DMS 273 (cell line): ENCODE measurements around the gene SPATA1.

Experiments
- DNase-seq: peaks from one replicate; lab custom pipeline; 2025; ENCODE audit not compliant: unreplicated experiment; lab: John Stamatoyannopoulos, UW

Gene SPATA1

DNA sequence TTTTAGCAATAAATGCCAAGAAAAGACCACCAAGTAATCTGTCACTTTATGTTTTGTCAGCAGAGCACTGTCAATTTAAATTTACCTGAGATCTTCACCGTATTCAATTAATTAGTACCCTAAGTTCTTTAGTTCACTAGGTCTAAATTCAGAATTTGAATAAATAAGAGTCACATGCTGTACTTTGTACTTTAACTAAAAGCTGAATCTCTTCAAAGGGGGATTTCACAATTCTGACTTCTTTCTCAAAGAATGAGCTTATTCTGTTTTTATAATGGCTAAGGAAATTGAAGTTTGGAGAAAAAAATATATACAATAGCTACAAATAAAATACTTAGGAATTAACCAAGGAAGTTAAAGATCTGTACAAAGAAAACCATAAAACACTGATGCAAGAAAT, 2.3 kb downstream of the SPATA1 start:
- DNase-seq: no peak

DNA sequence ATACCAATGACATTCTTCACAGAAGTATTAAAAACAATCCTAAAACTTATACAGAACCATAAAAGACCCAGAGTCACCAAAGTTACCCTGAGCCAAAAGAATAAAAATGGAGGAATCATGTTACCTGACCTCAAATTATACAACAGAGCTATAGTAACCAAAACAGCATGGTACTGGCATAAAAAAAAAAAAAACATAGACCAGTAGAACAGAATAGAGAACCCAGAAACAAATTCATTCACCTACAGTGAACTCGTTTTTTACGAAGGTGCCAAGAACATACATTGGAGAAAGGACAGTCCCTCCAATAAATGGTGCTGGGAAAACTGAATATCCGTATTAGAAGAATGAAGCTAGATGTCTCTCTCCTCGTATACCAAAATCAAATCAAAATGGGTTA, 2.8 kb downstream of the SPATA1 start:
- DNase-seq: no peak

DNA sequence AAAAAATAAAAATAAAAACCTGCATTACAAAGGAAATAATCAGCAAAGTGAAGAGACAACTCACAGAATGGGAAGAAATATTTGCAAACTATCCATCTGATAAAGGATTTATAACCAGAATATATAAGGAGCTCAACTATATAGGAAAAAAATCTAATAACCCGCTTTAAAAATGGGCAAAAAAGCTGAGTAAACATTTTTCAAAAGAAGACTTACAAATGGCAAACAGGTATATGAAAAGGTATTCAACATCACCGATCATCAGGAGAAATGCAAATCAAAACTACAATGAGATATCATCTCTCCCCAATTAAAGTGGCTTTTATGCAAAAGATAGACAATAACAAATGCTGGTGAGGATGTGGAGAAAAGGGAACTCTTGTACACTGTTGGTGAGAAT, 4.0 kb downstream of the SPATA1 start:
- DNase-seq: no peak

DNA sequence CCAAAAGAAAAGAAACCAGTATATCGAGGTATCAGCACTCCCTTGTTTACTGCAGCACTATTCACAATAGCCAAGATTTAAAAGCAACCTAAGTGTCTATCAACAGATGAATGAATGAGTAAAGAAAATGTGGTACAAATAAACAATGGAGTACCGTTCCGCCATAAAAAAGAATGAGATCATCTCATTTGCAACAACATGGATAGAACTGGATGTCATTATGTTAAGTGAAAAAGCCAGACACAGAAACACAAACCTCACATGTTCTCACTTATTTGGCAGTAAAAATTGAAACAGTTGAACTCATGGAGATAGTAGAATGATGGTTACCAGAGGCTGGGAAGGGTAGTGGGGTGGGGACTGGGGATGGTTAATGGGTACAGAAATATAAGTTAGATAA, 4.5 kb downstream of the SPATA1 start:
- no peak for DNase-seq

DNA sequence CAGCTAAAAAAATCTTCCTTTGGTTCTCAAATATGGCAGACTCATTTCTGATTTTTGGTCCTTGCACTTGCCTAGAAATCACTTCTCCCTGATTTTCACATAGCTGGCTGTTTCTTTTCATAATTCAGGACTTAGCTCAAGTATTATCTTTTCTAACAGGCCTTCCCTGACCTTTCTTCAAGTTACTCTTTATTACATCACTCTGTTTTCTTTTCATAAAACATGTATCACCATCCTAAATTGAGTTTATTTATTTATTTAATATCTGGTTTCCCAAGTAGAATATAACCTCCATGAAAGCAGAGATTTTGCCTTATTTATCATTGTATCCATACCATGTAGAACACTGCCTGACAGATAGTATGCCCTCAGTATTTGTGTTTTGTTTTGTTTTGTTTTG, 18.4 kb downstream of the SPATA1 start:
- DNase-seq: no peak

DNA sequence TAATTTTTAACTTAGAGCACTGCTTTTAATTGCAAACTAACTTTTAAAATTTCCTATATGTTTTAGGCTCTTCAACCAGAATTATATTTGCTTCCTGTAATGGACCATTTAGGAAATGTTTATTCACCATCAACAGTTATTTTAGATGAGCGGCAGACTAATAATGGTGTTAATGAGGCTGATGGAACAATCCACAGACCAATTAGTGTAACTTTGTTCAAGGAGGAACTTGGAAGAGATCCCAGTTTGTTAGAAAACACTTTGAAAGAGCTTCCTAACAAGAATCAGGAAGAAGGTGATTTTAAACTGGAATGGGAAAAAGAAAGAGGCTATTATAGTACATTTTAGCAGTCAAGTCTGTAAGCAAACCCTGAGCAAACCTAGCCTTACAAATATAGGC, 19.6 kb downstream of the SPATA1 start:
- DNase-seq: peak; percentile 15

DNA sequence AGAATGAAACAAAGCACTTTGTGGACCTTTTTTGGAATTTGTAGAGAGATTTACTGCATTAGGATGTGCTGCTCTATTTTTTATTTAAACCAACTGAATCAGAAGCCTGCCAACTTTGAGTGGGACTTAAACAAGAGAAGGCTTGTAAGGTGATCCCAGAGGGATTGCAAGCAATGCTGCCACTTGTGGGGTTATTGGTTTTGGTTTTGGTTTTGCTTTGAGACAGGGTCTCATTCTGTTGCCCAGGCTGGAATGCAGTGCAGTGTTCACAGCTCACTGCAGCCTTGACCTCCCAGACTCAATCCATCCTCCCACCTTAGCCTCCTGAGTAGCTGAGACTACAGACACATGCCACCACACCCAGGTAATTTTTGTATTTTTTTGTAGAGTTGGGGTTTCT, 32.4 kb downstream of the SPATA1 start:
- DNase-seq: no peak

DNA sequence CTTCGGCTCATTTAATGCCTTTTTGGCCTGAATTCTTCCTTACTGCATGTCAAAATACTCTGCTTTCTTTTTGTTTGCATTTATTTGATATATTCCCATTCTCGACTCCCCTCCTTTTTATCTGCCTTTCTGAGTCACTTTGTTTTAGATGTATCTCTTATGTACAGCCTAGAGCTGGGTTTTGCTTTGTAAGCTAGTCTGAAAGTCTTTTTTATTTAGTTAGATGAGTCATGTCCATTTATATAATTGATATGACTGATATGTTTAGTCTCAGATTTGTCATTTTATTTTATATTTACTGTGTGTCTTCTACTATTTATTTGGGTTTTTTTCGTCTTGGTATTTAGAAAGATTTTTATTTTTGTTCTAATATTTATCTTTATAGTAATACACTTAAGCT, 33.8 kb downstream of the SPATA1 start:
- no peak for DNase-seq

DNA sequence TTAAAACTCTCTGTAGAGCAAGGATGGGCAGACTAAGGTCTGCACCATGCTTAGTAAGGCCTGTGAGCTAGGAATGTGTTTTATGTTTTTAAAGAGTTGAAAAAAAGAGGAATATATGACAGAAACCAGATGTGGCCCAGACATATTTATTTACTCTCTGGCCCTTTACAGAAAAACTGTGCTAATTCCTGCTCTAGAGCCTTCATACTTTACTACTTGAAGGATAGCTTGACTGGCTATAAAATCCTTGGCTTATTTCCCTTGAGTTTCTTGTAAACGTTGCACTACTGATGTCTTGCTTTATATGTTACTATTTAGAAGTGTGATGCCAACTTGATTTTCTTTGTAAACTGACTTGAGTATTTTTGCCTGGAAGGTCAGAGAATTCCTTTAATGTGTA, 34.6 kb downstream of the SPATA1 start:
- no peak for DNase-seq

DNA sequence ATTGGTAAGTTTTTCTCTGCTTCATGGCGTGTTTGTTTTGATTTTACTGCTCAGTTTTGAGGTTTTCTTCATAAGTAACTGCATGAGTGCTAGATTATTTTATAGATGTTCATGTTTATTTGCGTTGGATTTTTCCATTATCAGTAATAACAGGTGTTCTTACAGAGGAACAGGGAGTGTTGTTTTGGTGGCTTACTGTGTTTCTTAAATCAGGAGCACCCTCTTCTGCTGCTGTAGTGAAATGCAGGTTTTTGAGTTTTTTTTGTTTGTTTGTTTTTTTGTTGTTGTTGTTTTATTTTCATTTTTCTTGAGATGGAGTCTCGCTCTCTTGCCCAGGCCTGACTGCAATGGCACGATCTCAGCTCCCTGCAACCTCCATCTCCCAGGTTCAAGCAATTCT, 35.5 kb downstream of the SPATA1 start:
- DNase-seq: peak; percentile 2

DNA sequence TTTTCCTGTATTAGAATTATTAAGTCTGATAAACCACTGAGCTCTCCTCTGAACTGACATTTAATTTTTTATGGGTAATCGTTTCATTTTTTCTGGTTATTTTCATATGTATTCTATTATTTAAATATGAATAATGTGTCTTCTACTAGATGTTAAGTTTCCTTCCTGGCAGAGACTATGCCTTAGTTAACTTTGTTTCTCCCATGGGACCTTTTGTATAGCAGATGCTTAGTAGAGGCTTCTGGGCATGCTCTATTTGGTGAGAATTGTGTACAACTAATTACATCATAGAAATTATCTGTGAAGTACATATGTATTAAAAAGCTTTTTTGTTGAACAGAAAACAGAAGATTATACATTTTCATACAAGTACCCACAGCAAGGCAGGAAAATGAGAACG, 44.6 kb downstream of the SPATA1 start:
- peak; percentile 76 for DNase-seq

DNA sequence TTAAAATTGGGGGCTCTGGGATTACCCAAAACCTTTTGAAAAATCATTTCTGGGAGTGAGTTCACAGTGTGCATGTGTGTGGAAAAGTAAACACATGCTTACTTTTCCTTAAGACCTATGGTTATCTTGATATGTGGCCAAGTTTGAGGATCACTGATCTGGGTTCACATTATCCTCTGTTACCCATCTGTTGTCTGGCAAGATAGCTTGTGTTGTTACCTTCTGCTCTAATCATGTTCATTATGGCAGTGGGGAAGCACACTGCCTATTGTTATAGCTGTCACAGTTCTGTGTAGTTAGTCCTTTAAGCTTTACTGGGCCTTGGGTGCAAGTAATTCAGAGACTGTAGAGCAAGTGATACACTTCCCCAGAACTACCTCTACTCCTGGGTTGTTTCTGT, 63.0 kb downstream of the SPATA1 start:
- peak; percentile 48 for DNase-seq

DNA sequence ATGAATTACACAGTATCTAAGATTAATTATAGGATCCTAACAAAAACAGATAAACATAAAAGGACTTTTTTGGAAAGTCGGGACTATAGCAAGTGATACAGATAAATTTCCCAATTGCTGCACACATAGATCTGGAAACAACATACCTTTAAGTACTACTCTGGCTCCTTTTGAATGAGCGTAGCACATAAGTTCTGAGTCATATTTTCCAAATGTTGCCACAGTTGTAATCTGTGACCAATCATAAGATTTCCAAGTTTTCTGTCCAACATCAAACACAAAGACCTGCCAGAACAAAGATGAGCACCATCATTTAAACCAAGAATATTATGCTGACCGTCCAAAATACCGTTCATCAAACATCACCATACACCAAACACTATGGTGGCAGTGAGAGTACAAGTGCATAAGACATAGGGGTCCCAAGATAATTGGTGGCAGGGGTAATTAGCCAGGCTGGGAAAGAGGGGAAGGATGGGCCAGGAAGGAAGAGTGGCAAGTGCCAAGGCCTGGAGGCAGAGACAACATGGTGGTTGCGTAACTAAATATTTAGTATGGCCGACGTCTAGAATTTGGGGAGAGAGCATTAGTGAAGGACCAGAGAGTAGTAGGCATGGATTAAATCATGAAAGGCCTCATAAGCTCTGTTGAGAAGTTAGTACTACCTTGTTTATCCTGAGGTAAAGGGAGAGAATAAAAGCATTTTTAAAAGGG, 64.4 kb downstream of the SPATA1 start:
- DNase-seq: no peak

DNA sequence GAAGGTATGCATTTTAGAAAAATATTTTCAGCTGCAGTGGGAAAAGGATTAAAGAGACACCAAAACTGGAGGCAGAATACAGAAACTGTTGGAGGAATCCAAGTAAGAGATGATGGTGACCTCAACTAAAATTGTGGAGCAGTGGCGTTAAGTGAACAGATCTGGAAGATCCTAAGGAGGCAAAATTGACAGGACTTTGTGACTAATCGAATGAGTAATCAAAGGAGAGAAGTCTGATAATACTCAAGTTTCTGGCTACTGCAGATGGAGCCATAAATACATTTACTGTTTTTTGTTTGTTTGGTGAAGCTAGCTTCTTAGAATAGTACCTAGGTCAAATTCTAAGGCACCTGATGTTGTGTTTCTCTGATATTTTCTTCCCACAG, 65.0 kb downstream of the SPATA1 start:
- no peak for DNase-seq

DNA sequence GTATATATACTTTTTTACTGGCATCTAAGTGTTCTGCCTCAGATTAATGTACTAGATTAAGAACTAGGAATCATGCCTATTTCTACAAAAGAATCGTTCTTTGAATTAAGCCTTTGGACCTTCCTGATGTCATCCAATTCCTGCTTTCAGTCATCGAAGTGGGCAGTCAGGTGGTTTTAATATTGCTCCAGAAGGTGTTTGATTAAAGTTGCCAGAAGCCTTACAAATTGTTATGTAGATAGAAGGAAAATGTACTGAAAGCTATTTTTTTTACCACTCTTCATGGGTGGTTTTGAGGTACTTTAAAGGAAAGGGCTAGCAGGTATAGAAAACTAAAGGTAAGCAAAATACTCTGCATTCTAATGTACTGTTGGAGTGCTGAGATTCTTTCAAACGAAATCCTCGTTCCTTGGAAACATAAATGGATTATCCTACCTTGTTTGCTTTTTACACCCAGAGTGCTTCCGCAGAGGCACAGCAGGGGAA, 67.3 kb downstream of the SPATA1 start:
- DNase-seq: peak; percentile 21

DNA sequence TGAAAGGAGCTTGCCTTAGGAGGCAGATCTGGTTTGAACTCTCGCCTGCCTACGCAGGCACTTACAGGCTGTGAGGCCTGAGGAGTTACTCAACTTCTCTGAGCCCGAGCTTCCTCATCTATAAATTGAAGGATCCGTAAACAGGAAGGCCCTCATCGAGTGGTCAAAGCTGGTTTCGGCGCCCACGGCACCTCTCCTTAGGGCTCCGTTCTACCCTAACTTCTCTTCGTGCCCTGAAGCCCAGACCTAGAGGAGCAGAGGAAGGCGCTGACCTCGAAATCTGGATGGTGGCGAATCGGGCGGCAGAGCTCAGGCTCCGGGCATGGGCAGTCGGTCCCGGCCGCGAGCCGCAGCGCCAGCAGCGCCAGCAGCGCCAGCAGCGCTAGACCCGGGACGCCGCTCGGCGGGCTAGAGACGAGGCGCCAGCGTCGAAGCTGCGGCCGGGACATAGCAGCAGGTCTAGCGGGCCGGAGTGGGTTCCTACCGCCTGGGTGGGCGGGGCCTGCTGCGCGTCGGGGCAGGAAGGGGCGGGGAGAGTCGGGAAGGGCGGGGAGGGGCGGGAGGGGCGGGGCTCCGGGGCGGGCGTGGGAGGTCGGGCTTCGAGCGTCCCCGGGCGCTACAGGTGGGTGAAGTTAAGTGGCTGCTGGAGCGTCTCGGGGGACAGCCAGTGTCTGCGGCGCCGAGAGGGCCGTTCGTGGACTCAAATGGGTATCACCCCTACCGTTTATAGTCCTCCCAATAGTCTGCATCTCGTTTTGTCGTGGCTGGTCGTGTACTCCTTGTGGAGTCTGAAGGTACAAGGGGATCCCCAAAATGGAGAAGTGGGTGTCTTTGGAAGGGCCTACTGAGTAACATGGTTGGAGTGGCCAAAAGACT, 68.0 kb downstream of the SPATA1 start, which contains the start of gene CTBS:
TSS of gene CTBS (minus strand) at position 474 of the 876 bp plus-strand sequence. CDS start at position 449, 25 bp downstream.
- DNase-seq: peak; percentile 95

DNA sequence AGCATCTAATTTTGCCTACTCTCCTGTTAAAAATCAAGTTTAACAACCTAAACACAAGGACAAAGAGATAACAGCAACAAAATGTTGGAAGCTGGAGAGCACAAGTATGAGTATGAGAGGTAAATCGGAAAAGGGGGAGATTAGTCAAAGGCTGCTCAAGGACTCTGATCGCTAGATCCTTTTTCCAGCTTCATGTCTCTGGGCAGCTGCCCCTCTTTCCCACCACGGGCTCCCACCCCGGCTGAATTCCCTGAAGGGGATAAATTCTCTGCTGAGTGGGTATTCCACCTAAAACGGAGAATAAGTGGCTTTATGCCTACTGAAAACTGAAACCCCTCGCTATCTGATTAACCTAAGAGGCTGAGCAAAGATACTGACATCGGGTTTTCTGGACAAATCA, 68.8 kb downstream of the SPATA1 start:
- no peak for DNase-seq

DNA sequence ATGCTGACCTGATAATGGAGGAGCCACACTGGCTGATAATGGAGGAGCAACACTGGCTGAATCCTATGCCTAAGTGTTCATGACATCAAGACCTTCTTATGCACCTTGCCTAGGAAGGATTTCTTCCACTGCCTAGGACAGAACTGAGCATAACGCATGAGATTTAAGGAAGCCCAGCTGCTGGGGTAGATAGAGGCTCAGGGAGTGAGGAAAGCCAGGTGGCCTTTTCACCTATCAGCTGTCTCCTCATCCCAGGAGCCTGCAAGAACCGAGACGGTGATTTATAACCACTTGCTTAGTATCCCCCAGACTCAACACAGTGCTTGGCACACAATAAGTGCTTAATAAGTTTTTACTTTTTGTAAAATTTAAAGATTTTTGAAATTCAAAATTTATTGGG, 75.5 kb downstream of the SPATA1 start:
- DNase-seq: no peak

DNA sequence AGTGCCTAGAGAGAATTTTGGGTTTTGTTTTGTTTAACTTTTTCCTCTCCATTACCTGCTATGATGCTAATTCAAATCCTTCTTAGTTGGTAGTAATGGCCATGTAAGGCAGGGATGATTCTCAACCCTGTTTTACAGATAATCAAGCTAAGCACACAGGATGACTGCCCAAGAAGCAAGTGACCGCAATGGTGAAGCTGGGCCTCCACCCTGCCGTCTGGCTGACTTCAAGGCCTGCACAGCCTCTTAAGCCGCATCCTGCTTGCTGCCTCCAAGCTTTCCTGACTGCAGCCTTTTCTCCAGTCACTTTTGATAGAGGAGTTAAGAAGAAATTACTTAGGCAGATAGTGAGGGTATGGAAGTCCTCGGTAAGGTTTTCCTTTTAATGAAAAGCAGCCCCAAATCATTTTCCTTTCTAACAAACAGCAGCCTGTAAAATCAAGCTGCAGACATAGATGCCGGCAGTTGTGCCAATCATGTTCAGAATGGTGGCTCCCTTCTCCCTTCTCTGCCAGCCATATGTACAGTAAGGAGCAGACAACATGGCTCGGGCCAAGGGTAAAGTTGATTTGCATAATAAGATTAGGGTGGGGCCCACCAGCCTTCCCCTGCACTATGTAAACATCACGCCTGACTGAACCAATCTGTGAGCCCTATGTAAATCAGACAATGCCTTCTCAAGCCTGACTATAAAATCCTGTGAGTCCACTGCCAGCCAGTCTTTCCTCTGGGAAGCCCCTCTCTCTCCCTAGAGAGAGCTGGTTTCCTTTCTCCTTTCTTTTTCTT, 76.8 kb downstream of the SPATA1 start:
- peak; percentile 90 for DNase-seq

DNA sequence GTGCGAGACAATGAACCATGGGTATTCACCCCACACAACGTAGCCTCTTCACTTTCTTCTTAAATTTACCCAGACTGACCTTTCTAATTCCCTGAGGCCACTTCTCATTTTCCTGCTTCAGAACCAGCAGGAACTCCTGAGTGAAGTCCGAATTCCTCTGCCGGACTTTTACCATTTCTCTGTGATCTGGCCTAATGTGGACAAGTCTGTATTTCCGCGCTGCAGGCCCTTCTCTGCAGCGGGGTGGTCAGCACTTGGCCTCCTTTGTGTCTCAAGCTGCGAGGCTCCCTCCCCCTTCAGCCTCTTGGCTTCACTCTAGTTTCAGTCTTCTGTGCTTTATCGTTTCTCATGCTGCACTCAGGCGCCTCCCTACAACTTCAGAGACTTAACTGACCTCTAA, 77.5 kb downstream of the SPATA1 start:
- no peak for DNase-seq

DNA sequence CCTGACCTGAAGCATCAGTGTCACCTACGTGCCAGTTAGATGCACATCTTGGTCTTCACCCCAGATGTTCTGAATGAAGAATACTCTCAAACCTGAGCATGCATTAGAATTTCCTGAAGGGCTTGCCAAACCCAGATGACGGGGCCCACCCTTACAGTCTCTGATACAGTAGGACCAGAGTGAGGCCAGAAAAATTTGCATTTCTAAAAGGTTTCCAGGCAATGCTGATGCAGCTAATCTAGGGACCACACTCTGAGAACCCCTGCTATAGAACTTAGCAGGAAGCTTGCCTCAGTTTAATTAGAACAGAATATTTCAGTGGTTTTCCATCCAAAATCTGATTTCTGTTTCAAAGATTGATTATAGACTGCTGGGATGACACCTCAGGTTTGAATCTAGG, 77.9 kb downstream of the SPATA1 start:
- no peak for DNase-seq
